DOHH2 (cell line): ENCODE measurements around the gene PNPLA2.

Experiments
- CTCF ChIP-seq: fragments of 200-600 bp; sonication (generic); IDR thresholded peaks from one replicate; pipeline ENCODE4 v1.5.1; 2014; ENCODE audit warnings: antibody characterized with exemption, mild to moderate bottlenecking, low read depth, low read length; ENCODE audit not compliant: poor library complexity, severe bottlenecking
- EZH2phosphoT487 ChIP-seq: fragments of 200-600 bp; sonication (generic); IDR thresholded peaks from 2 replicates; pipeline ENCODE4 v1.6.1; 2017; ENCODE audit warnings: borderline replicate concordance, mild to moderate bottlenecking, antibody characterized with exemption, low read length, moderate library complexity, mixed read lengths

DNA sequence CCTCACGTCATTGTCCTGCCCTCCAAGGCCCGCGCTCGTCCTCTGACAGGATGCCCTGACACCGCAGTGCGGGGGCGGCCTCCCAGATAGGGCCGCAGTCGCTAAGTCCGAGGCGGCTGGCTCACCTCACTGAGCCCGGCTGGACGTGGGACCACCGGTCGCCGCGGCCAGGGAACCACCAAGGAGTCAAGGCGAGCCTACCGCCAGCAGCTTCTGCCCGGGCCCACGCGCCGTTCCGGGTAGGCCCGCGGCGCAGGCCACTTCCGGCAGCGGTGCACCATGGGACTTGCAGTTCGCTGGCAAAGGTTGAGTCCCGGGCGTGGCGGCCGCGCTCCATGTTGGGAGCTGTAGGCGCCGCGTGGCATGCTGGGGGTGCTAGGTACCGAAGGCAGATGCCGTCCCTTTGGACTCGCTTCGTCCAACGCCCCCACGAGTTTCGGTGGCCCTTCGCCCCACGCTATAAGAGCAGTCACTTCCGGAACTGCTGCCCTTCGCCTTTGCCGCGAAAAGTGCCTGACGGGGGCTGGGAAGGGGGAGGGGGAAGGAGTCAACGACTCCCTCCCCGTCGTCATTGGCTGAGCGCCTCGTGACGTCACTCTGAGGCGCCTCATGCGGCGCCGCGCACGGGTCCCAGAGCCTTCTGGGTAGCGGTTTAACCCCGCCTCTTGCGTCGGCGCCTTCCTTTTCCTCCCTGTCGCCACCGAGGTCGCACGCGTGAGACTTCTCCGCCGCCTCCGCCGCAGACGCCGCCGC is 9.3 kb upstream of the PNPLA2 start, which contains the start of gene RPLP2:
- TF ChIP-seq CTCF, result no peak
- TF ChIP-seq EZH2phosphoT487, result no peak
